ENCODE data around the gene FANCC. TPM values are rescaled to one million over a fixed set of nuclear protein-coding genes. Genes with fewer than 3 reads are reported as not detected.

FANCC gene
- total and polyA plus RNA-seq, 2 of the 4 experiments (the other 2 are of a cell fraction): 4.7 to 6.3 TPM

- ChIA-PET CTCF (no interaction called here), POLR2A (ENCODE audit: unreplicated experiment) (no interaction called here)
- H2BK15ac ChIP-seq (ENCODE audit: low read depth, low read length): no peak overlapping the region
- H4K8ac ChIP-seq (ENCODE audit: low read depth in 2 of 2, low read length in 2 of 2): no peak overlapping the region
- 86% methylated on average over 2 of the region's 14 CpGs; no CpG with 5 or more reads in 1 of the 2 experiments for WGBS, 2 experiments (ENCODE audit: extremely low coverage in 2 of 2, insufficient read length in 1 of 2)
- no peak overlapping the region for H3K27ac ChIP-seq (ENCODE audit: insufficient read depth, low read length)
- H2BK120ac ChIP-seq (ENCODE audit: low read depth, low read length): no peak overlapping the region
- H3K27me3 ChIP-seq (ENCODE audit: control insufficient read depth, insufficient read depth, low read length): no peaks in the 10 kb centered on the region
- H4K5ac ChIP-seq (ENCODE audit: low read depth, low read length): no peak overlapping the region
- H2AK9ac ChIP-seq (replicated peaks; ENCODE audit: low read depth, low read length, poor library complexity): no peak overlapping the region
- no peak overlapping the region for H2BK20ac ChIP-seq (ENCODE audit: low read depth, low read length)
- H2BK5ac ChIP-seq (ENCODE audit: low read depth, low read length, poor library complexity, severe bottlenecking): no peak overlapping the region
- H3K56ac ChIP-seq (ENCODE audit: extremely low read depth, insufficient read depth, low read length): no peak overlapping the region
- no peak overlapping the region for H3K4me3 ChIP-seq (ENCODE audit: insufficient read depth, low read depth, low read length)
- peaks cover 12% of the 10 kb centered on the region for H3K9me1 ChIP-seq (ENCODE audit: insufficient read depth, low read length)
- H4K20me1 ChIP-seq (ENCODE audit: insufficient read depth, low read length): no peaks in the 10 kb centered on the region
- H3K4me1 ChIP-seq (ENCODE audit: control insufficient read depth, insufficient read depth, low read length): peaks cover 5% of the 10 kb centered on the region; the same call in 1 of the 2 replicates
- in situ Hi-C loops (cut with MboI; ENCODE audit: low sequenced_read_pairs) (no loop called here), intact Hi-C loops (cut with micrococcal nuclease) (no loop called here), dilution Hi-C loops (cut with HindIII; ENCODE audit: low sequenced_read_pairs, unreplicated experiment) (no loop called here)
- DNase-seq (no peak), ATAC-seq (ENCODE audit: low read depth) (no peak)
- no peak overlapping the region for H3K14ac ChIP-seq (replicated peaks; ENCODE audit: low read depth, low read length)
- no peak overlapping the region for H3K9ac ChIP-seq (ENCODE audit: low read depth, low read length)
- H2AK5ac ChIP-seq (ENCODE audit: low read depth, low read length): no peak overlapping the region
- H3K23ac ChIP-seq (ENCODE audit: low read depth, low read length): no peak overlapping the region
- no peaks in the 10 kb centered on the region for H3K9me3 ChIP-seq (ENCODE audit: control insufficient read depth, insufficient read depth, low read length)
- TF ChIP-seq USF2 (IDR thresholded peaks at IDR 0.05; ENCODE audit: low read depth, low read length) (no peak), SMC3 (IDR thresholded peaks at IDR 0.05; ENCODE audit: low read depth, low read length) (no peak), MXI1 (IDR thresholded peaks at IDR 0.05; ENCODE audit: borderline replicate concordance, low read depth, low read length) (no peak), ELK1 (IDR thresholded peaks at IDR 0.05; ENCODE audit: borderline replicate concordance, low read depth, low read length) (no peak), FOS (IDR thresholded peaks at IDR 0.05; ENCODE audit: low read depth, low read length) (no peak), MAFK (IDR thresholded peaks at IDR 0.05; ENCODE audit: low read depth, low read length) (no peak), MAZ (IDR thresholded peaks at IDR 0.05; ENCODE audit: borderline replicate concordance, low read depth, low read length) (no peak), CEBPB (IDR thresholded peaks at IDR 0.05; ENCODE audit: low read depth, low read length) (no peak), POLR2A (IDR thresholded peaks at IDR 0.05; ENCODE audit: low read depth, low read length) (no peak), RAD21 (IDR thresholded peaks at IDR 0.05; ENCODE audit: low read length) (no peak), RFX5 (IDR thresholded peaks at IDR 0.05; ENCODE audit: low read depth, low read length) (no peak), CHD1 (IDR thresholded peaks at IDR 0.05; ENCODE audit: low read depth, low read length) (no peak), BHLHE40 (IDR thresholded peaks at IDR 0.05; ENCODE audit: low read depth, low read length) (no peak), CTCF (conservative IDR thresholded peaks at IDR 0.05; ENCODE audit: low read depth, low read length) (no peak), NFE2L2 (IDR thresholded peaks at IDR 0.05; ENCODE audit: low read depth, low read length) (no peak), RCOR1 (IDR thresholded peaks at IDR 0.05; ENCODE audit: insufficient replicate concordance, low read length) (no peak)
- H3K36me3 ChIP-seq (ENCODE audit: control insufficient read depth, insufficient read depth, low read length): peaks cover 27% of the 10 kb centered on the region
- no TSS peak for BruUV-seq (replicated peaks)
- no peak overlapping the region for H4K91ac ChIP-seq (ENCODE audit: insufficient read depth, low read depth, low read length)
- H2AFZ ChIP-seq (replicated peaks; ENCODE audit: low read length, poor library complexity): no peak overlapping the region
- no peak overlapping the region for H3K18ac ChIP-seq (ENCODE audit: low read depth, low read length)
- H3K4me2 ChIP-seq (ENCODE audit: low read depth, low read length): no peak overlapping the region
- 0 out of 4 replicates have a peak, but pooled peaks cover 0 to 5% of the 10 kb centered on the region in 2 experiments for H3K79me1 ChIP-seq (ENCODE audit: low read depth in 1 of 2, low read length in 2 of 2)
- no peak overlapping the region for H3K4ac ChIP-seq (ENCODE audit: low read depth, low read length)
Observed at GRCh38 chr9:95110921-95111525, 206.5 kb downstream of the FANCC start.

All from IMR-90 (cell line).